GM12864 (cell line): ENCODE results near the gene ANKRD17.

Experiments used
- DNase-seq: peaks from one replicate; pipeline ENCODE4 v3.0.0-alpha.2; 2011; ENCODE audit warnings: low read depth
- H3K4me3 ChIP-seq: 2 replicates; pipeline ENCODE4 v1.5.1; 2011; ENCODE audit warnings: mild to moderate bottlenecking, low read depth, low read length, control low read depth
- TF ChIP-seq, protein P1 (sequence below): IDR thresholded peaks from 2 replicates; pipeline ENCODE4 v1.5.1; 2011; ENCODE audit warnings: low read depth, mild to moderate bottlenecking, moderate library complexity, low read length, control low read depth, inconsistent platforms; ENCODE audit errors: missing control alignments

Gene ANKRD17

DNA sequence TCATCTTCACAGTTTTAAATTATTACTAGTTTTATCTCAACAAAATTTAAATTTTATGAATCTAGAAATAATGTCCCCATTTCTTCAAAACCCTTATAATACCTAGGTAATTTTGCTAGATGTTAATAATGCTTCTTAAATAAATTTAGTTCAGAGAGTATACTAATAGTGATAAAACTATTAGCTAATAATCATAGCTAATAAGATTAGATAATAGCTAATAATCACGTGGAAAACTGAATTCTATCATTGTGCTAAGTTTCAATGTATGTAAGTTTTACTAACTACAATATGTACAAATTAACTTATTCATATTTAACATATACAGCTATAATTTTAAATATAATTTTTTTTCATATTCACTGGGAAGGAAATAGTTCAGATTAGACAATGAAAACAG is 10.2 kb downstream of the ANKRD17 start:
- TF ChIP-seq, protein P1, sequence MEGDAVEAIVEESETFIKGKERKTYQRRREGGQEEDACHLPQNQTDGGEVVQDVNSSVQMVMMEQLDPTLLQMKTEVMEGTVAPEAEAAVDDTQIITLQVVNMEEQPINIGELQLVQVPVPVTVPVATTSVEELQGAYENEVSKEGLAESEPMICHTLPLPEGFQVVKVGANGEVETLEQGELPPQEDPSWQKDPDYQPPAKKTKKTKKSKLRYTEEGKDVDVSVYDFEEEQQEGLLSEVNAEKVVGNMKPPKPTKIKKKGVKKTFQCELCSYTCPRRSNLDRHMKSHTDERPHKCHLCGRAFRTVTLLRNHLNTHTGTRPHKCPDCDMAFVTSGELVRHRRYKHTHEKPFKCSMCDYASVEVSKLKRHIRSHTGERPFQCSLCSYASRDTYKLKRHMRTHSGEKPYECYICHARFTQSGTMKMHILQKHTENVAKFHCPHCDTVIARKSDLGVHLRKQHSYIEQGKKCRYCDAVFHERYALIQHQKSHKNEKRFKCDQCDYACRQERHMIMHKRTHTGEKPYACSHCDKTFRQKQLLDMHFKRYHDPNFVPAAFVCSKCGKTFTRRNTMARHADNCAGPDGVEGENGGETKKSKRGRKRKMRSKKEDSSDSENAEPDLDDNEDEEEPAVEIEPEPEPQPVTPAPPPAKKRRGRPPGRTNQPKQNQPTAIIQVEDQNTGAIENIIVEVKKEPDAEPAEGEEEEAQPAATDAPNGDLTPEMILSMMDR = no peak
- no peak overlapping the region for H3K4me3 ChIP-seq
- DNase-seq = no peak

DNA sequence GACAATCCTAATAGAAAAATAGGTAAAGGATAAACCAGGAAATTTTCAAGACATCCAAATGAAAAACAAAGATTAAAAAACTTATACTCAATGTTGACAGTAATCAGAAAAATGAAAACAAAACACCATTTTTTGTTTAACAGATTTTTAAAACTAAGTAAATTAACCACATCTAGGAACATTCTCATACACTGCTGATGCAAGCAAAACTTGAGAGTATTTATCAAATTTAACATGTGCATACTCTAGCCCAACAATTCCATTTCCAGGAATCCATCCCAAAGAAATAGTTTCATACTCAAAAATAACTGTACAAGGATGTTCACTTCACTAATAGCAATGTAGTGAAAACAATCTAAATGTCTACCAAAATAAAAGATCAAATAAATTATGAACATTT is 11.5 kb downstream of the ANKRD17 start:
- DNase-seq = no peak
- no peak overlapping the region for H3K4me3 ChIP-seq
- TF ChIP-seq, protein P1 = no peak

DNA sequence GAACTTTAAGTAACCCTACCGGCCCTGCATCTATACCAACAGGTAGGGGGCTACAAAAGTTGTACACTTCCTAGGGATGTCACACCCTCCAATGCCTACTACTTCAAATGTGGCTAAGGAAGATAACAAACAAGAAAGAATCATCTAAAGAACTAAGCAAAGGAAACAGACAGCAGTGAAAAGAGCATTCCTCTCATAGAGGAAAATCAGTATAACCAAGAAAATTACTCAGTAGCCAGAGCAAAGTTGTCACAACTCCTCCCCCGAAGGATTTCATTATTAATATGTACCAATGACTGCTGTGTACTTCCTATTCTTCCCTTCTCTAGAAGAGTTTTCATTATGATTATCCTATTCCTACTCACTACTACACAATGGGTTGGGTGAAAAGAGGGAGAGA is 12.6 kb downstream of the ANKRD17 start:
- no peak for DNase-seq
- no peak overlapping the region for H3K4me3 ChIP-seq
- TF ChIP-seq, protein P1 = no peak

DNA sequence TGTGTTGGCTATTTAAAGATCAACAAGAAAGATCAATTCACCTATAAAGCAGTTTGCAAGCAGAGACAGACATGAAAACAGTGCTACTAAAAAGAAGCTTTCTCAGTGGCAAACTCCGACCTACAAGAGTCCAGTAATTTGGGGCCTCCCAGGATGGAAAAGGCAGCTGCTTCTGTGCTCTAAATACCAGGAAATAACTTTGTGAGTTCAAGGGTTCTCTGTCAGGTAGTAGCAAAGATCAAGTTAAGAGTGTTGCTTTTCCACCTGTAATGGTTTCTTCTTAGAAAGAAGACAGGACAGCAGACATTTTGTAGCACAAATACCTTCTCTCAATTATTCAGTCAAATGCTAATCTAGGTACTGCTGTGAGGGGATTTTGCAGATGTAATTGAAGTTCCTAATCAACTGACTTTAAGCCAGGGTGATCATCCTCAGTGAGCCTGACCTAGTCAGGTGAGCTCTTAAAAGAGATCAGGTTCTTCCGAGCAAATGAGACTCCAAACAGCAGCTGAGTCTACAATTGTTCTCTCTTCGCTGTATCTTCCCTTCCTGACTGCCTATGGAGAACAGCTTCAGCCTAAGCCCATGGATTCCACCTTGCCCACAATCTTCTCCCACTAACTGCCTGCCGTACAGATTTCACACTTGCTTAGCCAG is 13.5 kb downstream of the ANKRD17 start:
- DNase-seq = no peak
- TF ChIP-seq, protein P1 = no peak
- no peak overlapping the region for H3K4me3 ChIP-seq

DNA sequence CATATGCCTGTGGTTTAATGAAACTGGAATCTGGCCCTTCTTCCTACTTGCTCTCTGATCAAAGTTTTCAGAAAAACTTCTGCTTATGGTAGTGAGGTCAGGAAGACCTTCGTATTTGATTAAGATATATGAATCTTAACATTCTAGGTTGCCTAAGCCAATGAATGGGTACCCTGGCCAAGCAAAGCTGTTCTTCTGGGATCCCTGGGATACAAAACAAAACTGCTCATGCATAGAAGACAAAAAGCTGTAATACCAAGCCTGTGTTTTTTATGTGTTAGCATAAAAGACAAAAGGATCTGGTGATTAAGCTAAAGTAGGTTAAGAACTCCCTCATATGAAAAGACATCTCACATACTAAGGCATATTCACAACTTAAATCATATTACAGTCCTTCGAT is 21.6 kb downstream of the ANKRD17 start:
- no peak for DNase-seq
- H3K4me3 ChIP-seq = no peak overlapping the region
- TF ChIP-seq, protein P1 = no peak

DNA sequence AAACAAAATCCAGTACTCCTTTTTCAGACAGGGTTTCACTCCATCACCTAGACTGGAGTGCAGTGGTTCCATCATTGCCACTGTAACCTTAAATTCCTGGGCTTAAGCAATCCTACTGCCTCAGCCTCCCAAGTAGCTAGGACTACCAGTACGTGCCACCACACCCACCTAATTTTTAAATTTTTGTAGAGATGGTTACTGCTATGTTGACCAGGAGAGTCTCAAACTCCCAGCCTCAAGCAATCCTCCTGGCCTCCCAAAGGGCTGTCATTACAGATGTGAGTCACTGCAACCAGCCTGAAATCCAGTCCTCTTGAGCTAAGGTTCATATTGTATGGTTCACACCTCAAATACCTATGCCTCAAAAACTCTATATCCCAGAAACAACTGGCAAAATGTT is 22.4 kb downstream of the ANKRD17 start:
- TF ChIP-seq, protein P1 = no peak
- no peak overlapping the region for H3K4me3 ChIP-seq
- no peak for DNase-seq

DNA sequence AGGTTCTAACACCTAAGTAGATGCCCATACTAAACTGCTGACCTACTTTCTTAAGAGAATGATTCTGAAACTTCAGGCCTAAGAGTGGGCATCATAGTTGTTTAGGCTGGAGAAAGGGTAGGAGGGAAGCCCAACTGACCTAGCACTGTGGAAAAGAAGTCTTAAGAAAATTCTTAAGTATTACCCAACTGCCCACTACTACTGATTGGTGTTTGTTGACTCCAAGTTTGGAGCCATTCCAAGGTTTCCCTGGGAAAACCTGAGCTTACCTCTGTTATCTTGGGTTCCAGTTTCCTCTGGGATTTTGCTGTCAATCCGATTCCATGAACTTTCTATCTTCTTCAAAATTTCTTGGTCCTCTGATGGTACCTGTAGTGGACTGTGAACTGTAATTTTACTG is 23.9 kb downstream of the ANKRD17 start:
- TF ChIP-seq, protein P1 = no peak
- no peak for DNase-seq
- H3K4me3 ChIP-seq = no peak overlapping the region
